ENCODE data around the gene PMM1. TPM values are rescaled to one million over a fixed set of nuclear protein-coding genes. Genes with fewer than 3 reads are reported as not detected.
A peak's percentile ranks its signal among the peaks of the same experiment; 100 is the strongest.
"Not testable (repeated sequence)": the region's sequence is repeated elsewhere in the genome, so short reads cannot be mapped to it uniquely, and the experiment has no call there.

PMM1 gene
- total RNA-seq, 1 experiment from 2014 or later, result 26.8 TPM

DNA sequence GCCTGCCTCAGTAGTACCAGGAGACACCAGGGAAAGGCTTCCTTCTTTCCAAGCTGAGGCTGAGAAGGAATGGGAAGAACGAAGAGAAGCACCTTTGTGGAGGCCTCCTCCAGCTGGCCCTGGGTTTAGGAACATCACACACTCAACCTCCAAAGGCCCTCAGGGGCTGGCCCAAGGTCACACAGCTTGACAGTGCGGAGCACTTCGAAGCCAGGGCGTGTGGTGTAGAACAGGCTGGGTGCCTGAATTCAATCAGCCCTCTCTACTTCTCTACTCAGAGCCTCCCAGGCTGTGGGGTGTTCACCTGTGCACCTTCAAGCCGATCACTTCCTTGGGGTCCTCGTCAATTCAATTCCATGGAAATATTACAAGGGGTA is 29.6 kb downstream of the PMM1 start:
- Histone ChIP-seq H3K36me3 (ENCODE audit: insufficient read depth, low read length, poor library complexity, severe bottlenecking) (no peaks in the 10 kb centered on the region), H3K4me3 (ENCODE audit: low read depth, low read length, poor library complexity, severe bottlenecking) (no peak overlapping the region), H3K9me3 (ENCODE audit: low read depth, low read length, poor library complexity, severe bottlenecking) (no peaks in the 10 kb centered on the region), H3K4me1 (ENCODE audit: insufficient read depth, low read length, poor library complexity, severe bottlenecking) (peaks cover 26% of the 10 kb centered on the region), H3K27me3 (replicated peaks; ENCODE audit: insufficient read depth, low read depth, low read length, poor library complexity) (no peaks in the 10 kb centered on the region), H3K27ac (ENCODE audit: low read depth, low read length, poor library complexity, severe bottlenecking) (no peak overlapping the region)
- BruUV-seq (replicated peaks), result no TSS peak
- no peak for DNase-seq (ENCODE audit: low spot score)
- CTCF ChIA-PET, result no interaction called here
- no peak for TF ChIP-seq EZH2 (IDR thresholded peaks at IDR 0.05; ENCODE audit: borderline replicate concordance, low read depth, low read length, poor library complexity, severe bottlenecking)
- TF ChIP-seq CTCF (conservative IDR thresholded peaks at IDR 0.05; ENCODE audit: low read depth, low read length), result no peak
- intact Hi-C loops (cut with micrococcal nuclease; ENCODE audit: unreplicated experiment), result no loop called here
- POLR2A ChIA-PET (ENCODE audit: low non-redundant PET), result no interaction called here

DNA sequence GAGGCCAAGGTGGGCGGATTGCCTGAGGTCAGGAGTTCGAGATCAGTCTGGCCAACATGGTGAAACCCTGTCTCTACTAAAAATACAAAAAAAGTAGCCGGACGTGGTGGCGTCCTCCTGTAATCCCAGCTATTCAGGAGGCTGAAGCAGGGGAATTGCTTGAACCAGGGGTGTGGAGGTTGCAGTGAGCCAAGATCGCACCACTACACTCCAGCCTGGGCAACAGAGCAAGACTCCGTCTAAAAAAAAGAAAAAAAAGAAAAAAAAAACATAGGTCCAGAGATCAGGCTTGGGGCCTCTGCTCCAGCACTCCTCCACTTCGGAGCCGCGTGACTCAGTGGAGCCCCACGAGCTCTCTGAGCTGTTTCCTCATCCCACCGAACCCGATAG is 31.4 kb downstream of the PMM1 start:
- H3K27ac ChIP-seq (ENCODE audit: low read depth, low read length, poor library complexity, severe bottlenecking); POLR2A ChIA-PET (ENCODE audit: low non-redundant PET); DNase-seq (ENCODE audit: low spot score); H3K27me3 ChIP-seq (replicated peaks; ENCODE audit: insufficient read depth, low read depth, low read length, poor library complexity); BruUV-seq (replicated peaks); intact Hi-C loops (cut with micrococcal nuclease; ENCODE audit: unreplicated experiment); H3K36me3 ChIP-seq (ENCODE audit: insufficient read depth, low read length, poor library complexity, severe bottlenecking); CTCF ChIA-PET; H3K4me3 ChIP-seq (ENCODE audit: low read depth, low read length, poor library complexity, severe bottlenecking); H3K9me3 ChIP-seq (ENCODE audit: low read depth, low read length, poor library complexity, severe bottlenecking): not testable (repeated sequence)
- H3K4me1 ChIP-seq (ENCODE audit: insufficient read depth, low read length, poor library complexity, severe bottlenecking), result peaks cover 26% of the 10 kb centered on the region

GRCh38 chr22:41557401-41558240 is 32.0 kb downstream of the PMM1 start:
- CTCF ChIA-PET, result no interaction called here

More at GRCh38 chr22:41557401-41558240, 32.0 kb downstream of the PMM1 start:
- H3K27ac ChIP-seq (ENCODE audit: low read depth, low read length, poor library complexity, severe bottlenecking), result peak overlapping the region; percentile 58
- no peaks in the 10 kb centered on the region for H3K27me3 ChIP-seq (replicated peaks; ENCODE audit: insufficient read depth, low read depth, low read length, poor library complexity)
- no peak for TF ChIP-seq CTCF (conservative IDR thresholded peaks at IDR 0.05; ENCODE audit: low read depth, low read length)
- no peak for TF ChIP-seq EZH2 (IDR thresholded peaks at IDR 0.05; ENCODE audit: borderline replicate concordance, low read depth, low read length, poor library complexity, severe bottlenecking)
- POLR2A ChIA-PET (ENCODE audit: low non-redundant PET), result no interaction called here
- no TSS peak for BruUV-seq (replicated peaks)
- peak; percentile 72 for DNase-seq (ENCODE audit: low spot score)
- intact Hi-C loops (cut with micrococcal nuclease; ENCODE audit: unreplicated experiment), result no loop called here
- no peaks in the 10 kb centered on the region for H3K36me3 ChIP-seq (ENCODE audit: insufficient read depth, low read length, poor library complexity, severe bottlenecking)
- H3K4me1 ChIP-seq (ENCODE audit: insufficient read depth, low read length, poor library complexity, severe bottlenecking), result peaks cover 26% of the 10 kb centered on the region
- H3K4me3 ChIP-seq (ENCODE audit: low read depth, low read length, poor library complexity, severe bottlenecking), result no peak overlapping the region
- H3K9me3 ChIP-seq (ENCODE audit: low read depth, low read length, poor library complexity, severe bottlenecking), result no peaks in the 10 kb centered on the region
